G401.6 (cell line): ENCODE results near the gene ABLIM2.

Source experiments
- FAIRE-seq: peaks from 2 replicates; lab custom pipeline; 2012; peaks lifted over from hg19 to GRCh38; lab: Jason Lieb, UNC

ABLIM2 gene

DNA sequence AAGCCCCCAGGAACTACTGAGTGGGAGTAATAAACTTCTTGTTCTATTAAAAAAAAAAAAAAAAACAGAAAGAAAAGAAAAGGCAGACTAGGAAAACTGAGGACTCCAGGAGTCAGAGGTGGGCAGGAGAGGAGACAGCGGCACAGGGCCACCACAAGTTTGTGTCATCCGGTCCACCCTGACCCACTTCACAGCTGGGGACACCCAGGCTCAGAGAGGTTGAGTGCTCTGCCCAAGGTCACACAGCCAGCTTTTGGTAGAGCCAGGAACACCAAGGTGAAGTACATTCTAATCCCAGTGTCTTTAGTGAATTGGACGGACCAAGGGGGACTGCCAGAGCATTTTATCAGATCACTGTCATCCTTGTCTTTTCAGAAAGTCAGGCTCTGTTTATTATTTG is 16.4 kb upstream of the ABLIM2 start:
- no peak for FAIRE-seq

DNA sequence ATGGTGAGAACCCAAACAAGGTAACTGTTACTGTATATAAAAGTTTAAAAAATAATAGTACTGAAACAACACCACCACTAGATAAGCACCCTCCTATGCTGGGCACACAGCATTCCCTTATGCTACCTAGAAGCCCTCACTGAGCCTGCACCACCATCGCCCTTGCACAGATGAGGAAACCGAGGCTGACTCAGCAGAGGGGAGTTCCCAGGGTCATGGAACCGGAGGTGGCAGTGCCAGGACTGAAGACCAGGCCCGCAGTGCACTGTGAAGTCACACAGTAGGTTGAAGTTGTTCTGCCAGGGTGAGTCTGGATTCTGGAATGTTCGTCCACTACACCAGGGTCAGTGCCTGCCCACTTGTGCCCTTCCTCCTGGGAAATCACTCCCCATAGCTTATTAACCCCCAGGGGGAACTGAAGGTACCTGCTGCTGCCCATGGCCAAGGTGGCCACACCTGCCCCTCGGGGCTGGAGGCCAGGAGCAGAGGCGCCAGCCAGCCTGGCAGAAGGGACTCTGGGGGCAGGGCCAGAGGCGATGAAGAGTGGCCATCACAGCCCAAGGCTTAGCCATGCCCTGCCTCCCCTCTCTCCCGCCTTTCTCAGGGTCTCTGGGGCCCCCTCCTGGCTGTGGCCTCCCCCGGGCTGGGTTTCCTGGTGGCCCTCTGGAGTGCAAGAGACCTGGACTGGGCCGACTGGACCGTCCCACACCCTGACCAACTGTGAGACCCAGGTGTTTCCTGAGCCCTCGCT is 15.1 kb upstream of the ABLIM2 start:
- FAIRE-seq = no peak

DNA sequence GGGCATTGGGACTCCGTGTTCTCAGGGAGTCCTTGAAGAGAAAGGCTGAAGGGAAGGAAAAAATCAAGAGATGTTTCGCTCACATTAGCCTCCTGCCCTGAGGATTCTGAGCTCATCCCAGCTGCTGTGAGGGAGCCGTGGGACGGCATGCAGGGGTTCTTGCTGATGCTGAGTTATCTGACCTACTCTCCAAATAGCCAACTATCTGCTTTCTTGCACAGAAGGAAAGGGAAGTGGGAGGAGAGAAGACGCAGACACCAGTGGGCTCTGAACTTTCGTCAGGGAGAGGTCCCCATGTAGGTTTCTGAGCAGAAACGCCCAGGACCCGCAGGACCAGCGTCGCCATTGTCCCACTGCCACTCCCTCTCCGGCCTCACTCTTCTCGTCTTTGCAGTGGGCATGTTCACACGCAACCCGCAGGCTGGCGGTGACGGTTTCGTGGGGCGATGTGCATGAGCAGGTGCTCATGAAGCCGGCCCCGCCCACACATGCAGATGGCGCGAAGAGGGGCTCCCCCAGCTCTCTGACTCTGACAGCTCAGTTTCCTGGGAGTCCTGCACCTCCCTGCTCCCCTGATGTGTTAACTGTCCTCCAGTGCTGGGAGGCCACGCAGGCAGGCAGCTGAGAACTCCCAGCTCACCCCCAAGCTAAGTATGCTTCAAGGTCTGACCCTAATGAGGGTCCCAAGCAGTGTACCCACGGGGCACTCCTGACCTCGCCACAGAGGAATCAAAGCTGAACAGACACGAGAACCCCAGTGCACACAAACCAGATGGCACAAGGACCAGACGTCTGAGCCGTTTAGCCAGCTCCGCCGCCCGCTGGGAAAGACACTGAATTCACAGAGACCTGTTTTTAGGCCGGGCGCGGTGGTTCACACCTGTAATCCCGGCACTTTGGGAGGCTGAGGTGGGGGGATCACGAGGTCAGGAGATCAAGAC is 13.6 kb upstream of the ABLIM2 start:
- FAIRE-seq = no peak

- no peak for FAIRE-seq
Observed at GRCh38 chr4:8171266-8171665, 12.7 kb upstream of the ABLIM2 start.

DNA sequence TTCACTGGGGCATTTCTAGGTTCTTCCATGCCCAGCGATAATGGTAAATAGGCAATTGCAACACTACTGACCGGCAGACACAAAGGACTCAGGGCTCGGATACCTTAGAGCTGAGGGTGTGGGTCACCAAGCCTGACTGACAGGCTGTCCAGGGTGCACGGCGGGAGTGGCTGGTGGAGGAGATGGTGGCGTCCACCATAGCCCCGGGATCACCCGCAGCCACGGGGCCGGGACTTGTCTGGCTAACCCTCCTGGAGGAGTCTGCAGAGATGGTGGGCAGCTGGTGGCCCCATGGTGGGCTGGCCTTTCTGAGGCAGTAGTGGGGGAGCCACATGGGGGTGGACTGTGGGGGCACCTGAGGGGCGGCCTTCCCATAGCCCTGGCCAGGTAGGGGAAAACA is 11.7 kb upstream of the ABLIM2 start:
- no peak for FAIRE-seq

DNA sequence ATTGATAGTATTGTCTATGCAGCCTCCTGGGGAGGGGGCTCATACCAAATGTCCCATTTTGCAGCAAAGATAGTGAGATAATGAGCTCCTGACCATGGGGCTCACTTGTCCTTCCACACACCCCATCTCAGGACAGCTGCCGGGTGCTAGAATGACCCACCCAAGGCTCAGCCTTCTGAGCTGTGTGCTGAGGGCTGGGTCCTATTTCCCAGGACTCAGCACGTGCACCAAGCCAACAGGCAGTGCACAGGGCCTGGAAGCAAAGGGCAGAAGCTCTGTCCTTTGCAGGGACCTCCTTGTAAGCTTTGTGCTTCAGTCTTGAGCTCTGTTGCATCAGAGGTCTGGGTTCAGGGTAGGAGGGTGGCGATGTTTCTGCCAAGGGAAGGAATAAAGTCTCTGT is 11.2 kb upstream of the ABLIM2 start:
- no peak for FAIRE-seq

DNA sequence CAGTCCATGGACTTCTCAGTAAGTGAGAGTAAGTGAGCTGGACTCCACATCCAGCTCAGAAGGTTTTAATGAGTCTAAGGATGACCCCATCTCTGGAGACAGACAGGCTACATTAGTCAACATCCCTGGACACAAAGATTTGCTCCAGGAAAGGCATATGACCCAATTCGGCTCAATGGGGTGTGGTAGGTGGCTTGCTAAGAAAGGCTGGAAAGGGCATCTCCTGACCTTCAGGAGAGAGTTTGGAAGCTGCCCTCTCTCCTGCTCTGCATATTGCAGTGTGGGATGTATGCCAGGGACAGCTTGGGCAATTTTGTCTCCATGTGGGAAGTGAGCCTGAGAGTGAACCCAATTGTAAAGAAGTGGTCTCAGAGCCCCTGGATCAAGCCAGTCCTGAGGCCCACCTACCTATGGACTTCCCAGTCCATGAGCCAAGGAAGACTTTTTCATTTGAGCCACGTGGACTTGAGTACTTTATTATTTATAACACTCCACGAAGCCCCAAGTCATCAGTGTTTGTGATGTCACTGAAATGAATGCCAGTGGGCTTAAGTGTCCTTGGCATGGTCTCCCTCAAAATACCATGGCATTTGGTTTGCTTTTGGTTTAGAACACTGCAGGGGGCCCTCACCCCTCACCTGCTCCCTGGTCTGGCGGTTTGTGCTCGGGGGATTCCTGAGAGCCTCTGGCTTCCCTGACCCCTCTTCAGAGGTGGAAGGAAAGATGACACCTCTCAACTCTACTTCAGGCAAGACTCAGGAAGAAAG is 10.4 kb upstream of the ABLIM2 start:
- no peak for FAIRE-seq

DNA sequence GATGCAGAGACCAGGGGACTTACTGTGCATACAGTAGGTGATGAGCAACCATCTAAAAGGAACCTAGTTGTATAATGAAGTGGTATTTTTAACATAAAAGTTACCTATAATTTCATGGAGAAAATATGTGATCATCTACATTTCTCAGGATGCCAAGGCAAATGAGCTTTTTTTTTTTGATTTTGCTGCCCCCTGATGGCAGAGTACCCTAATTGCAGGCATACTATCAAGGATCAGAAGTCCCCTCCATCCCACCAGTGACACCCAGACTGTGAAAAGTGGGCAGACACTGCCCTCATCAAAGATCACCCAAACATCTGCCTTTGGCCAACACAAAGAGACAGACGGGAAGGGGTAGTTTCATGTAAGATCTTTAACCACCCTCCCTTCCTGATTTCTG is 9.6 kb upstream of the ABLIM2 start:
- FAIRE-seq = no peak

DNA sequence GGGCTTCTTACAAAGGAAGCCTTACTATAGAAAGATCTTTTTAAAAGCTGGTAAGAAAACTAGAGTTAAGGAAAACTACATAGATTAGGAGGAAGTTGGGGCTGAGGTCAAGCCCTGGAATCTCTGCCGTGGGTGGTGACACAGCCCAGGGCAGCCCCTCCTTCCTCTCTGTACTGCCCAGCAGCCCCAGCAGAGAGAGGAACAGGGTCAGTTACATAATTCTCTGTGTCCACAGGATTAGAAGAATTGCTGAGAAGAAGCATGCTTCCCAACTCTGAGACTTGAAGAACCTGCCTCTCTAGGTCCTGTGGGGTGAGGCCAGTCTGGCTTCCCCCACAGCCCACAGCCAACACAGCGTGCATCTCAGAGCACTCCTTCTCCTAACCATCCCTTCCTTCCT is 9.2 kb upstream of the ABLIM2 start:
- FAIRE-seq = no peak

DNA sequence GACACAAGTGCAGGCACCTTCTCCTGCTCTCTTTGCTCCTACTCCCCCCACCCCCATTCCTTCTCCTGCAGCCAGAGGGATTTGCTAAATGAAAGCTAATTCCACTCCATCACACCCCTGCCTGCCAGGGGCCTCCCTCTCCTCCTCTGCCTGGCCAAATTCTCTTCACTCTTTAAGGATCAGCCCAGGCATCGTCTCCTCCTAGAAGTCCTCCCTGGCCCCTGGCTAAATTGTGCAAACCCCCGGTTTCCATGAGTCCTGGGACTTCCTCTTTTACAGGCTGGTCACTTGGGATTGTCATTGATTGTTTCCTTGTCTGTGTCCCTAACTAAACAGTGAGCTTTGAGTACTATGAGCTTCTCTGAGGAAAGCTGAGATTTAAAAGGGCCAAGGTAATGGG is 8.7 kb upstream of the ABLIM2 start:
- FAIRE-seq = no peak

DNA sequence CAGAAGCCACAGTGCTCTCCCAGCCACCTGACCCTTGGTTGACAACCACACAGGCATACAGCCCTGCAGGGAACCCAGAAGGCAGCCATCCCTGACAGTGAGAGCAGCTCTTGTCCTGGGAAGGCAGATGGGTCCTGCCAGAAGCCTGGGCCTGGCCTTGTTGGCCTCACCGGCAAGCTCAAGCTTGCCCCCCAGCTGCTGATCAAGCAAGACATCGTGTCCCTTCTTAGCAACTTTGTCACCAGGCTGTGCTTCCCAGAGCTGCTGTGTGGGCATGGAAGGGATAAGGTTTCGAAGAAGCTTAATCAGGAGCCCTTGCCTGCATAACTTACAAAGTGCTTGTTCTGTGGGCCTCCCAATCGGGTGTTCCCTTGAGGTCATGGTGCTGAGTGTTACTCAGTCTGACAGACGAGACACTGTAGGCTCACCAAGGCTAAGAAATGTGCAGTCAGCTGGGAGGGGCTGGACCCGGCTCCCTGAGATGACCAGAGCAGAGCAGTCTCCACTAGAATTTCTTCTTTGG is 6.8 kb upstream of the ABLIM2 start:
- no peak for FAIRE-seq

- no peak for FAIRE-seq
Observed at GRCh38 chr4:8164687-8165086, 6.1 kb upstream of the ABLIM2 start.

DNA sequence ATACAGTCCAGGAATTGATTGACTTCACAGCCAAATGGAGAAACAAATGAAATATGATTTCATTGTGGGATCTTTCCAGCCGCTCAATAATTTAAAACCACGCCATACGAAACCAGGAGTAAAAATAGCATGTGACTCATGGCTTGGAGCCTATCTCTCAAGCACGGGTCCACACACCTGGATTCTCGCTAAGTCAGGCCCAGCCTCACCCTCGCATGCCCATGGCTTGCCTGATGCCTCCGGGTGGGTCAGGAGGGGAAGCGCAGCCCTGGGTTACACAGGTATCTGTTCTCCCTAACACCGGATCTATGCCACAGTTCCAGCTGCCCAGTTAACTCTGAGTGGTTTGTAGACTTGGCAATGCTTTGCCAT is 5.6 kb upstream of the ABLIM2 start:
- FAIRE-seq = no peak

DNA sequence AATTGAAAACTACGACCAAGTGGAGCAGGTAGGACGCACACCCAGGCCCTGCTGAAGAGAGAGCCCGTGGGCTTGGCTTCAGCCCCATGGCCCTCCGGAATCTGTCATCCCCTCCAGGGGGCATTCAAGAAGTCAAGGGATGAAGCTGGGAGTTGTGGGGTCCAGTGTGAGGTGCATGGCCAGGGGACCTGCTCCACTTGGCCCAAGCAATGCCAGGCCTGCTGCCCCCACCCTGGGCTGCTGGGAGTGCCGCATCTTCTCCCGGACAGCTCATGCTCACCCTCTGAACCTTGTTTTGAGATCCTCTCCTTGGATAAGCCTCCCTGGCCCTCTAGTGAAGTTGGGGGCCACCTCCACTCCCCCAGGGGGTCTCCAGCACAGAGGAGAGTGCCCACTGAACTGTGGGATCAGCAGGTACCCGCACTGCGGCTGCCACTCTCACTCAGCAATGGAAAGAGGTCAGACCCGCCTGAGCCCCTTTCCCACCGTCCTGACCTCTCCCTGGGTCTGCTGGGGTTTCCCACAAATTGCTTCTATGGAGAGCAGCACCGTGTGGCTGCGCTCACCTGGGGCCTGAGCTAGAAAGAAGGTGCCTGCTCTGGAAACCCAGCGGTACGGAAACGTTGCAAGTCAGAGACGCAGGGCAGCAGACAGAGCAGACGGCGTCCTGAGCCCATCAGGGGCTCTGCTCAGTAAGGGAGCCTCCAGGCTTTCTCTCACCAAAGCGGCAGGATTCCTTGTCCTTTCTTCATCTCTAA is 5.0 kb upstream of the ABLIM2 start:
- no peak for FAIRE-seq

DNA sequence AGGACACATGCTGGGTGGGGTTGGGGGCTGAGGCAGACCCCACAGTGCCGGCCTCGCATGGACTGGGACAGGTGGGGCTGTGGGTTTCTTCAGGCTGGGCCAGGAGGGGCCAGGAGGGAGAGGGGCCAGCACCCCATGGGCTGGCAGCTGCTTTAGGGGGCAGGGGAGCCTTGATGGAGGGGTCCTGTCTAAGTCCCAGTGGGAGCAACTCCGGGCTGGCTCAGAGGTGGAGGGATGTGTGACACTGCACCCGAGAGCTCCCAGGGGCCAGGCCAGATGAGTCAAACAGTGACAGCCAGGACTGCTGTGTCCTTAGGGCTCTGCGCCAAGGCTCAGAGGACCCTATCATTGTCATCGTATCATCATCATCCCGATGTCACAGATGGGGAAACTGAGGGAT is 4.4 kb upstream of the ABLIM2 start:
- no peak for FAIRE-seq

DNA sequence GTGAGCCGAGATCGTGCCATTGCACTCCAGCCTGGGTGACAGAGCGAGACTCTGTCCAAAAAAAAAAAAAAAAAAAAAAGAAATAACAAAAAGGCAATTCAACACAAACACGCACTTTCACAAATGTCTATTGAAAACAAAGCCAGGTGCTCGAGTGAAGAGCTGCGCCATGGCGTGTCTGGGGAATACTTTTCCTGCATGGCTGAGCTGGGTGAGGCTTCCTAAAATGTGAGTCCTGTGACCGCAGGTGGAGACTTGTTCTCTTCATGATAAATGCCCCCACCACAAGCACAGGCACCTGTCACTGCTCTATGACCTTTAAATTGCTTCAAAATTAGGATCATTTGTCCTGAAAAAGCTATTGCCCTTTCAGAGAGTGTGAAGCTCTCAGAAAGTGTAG is 4.0 kb upstream of the ABLIM2 start:
- FAIRE-seq = no peak

DNA sequence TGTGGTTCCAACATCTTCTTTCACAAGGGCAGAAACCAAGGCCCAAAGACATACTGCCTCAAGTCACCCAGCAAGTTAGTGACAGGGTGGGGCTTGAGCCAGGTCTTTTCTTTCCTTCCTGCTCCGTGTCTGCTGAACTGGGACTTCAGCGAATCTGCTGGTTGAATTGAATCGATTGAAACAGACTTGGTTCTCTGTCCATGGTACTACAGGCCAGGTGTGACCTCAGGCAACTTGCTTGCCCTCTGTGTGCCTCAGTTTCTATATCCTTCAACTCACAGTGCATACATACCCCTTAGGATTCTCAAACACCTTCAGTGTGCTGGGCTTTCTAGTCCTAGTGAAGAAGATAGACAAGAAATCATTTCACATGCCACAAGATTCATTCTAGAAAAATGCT is 2.0 kb upstream of the ABLIM2 start:
- no peak for FAIRE-seq

DNA sequence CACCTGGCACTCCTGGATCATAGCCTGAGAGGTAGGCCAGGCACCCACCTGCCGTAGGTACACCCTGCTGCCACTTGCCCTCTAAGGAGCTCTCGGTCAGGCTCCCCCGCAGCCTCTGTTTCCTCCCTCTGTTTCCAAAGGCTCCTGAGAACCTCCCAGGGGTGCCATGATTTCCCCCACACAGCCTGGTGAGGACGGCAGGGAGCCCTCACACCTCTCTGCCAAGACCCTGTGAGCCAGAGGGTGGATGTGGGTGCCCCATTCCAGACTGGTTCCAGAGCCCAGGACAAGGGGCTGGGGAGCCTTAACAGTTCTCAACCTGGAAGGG is 1.6 kb upstream of the ABLIM2 start:
- no peak for FAIRE-seq

GRCh38 chr4:8159537-8160232 is 1.1 kb upstream of the ABLIM2 start:
- no peak for FAIRE-seq

GRCh38 chr4:8157944-8158709 is 486 bp downstream of the ABLIM2 start:
- FAIRE-seq = no peak

- FAIRE-seq = no peak
Observed at GRCh38 chr4:8157496-8157895, 1.1 kb downstream of the ABLIM2 start.
